ENCODE measurements around the gene SLIT3. TPM values are rescaled to one million over a fixed set of nuclear protein-coding genes. Genes with fewer than 3 reads are reported as not detected.

SLIT3 gene
- total and polyA plus RNA-seq, 10 of the 15 experiments (the other 5 are each of a cell fraction or from before 2014, with no cell fraction given): 0.05 TPM; not detected in 9

- CTCF ChIA-PET: no interaction called here
- in situ Hi-C loops (cut with MboI) (no loop called here), intact Hi-C loops (cut with micrococcal nuclease; ENCODE audit: unreplicated experiment) (no loop called here)
- Histone ChIP-seq H3K4me1 (ENCODE audit: control insufficient read depth, insufficient read depth, low read length) (no peaks in the 10 kb centered on the region), H3K4me2 (ENCODE audit: control insufficient read depth, insufficient read depth) (no peak overlapping the region), H3K79me2 (ENCODE audit: control insufficient read depth, insufficient read depth, low read length) (no peaks in the 10 kb centered on the region), H2AFZ (ENCODE audit: control insufficient read depth, low read depth, low read length) (no peak overlapping the region), H3K36me3 (ENCODE audit: control insufficient read depth in 2 of 2, insufficient read depth in 2 of 2, low read length in 1 of 2) (no peaks in the 10 kb centered on the region), H3K27me3 (replicated peaks in 1 of 2; ENCODE audit: control insufficient read depth in 2 of 2, insufficient read depth in 2 of 2, low read length in 1 of 2) (no peaks in the 10 kb centered on the region; a peak in 1 of 4 replicates), H3K4me3 (no peak overlapping the region), H3K9me3 (replicated peaks; ENCODE audit: control insufficient read depth, insufficient read depth, low read length) (no peaks in the 10 kb centered on the region), H3K9ac (ENCODE audit: control insufficient read depth, insufficient read depth, low read length) (no peak overlapping the region), H4K20me1 (ENCODE audit: control insufficient read depth, insufficient read depth) (no peaks in the 10 kb centered on the region), H3K27ac (ENCODE audit: control insufficient read depth, insufficient read depth) (no peak overlapping the region)
- no peak for TF ChIP-seq BCL3 (IDR thresholded peaks at IDR 0.05; ENCODE audit: borderline replicate concordance, insufficient read depth, low read depth, low read length, poor library complexity, severe bottlenecking)
- SMC1A ChIA-PET (ENCODE audit: uncharacterized antibody, unreplicated experiment): no interaction called here
- FAIRE-seq: no peak
- DNase-seq (ENCODE audit: low read depth, low spot score): no peak
- ATAC-seq: no peak
- 45% methylated on average over 5 of the region's 5 CpGs for WGBS (ENCODE audit: insufficient coverage, insufficient replicate concordance, low lambda C conversion rate, missing lambda C conversion rate)
- POLR2A ChIA-PET: no interaction called here
- RAD21 ChIA-PET (ENCODE audit: unreplicated experiment): no interaction called here
- no TSS peak for BruUV-seq (replicated peaks)
These were observed 44.7 kb downstream of the SLIT3 start for GRCh38 chr5:169256191-169256590.

GRCh38 chr5:169253071-169253470, 47.9 kb downstream of the SLIT3 start:
- no peak for ATAC-seq
- H2AFZ ChIP-seq (ENCODE audit: control insufficient read depth, low read depth, low read length): no peak overlapping the region
- H3K27ac ChIP-seq (ENCODE audit: control insufficient read depth, insufficient read depth): no peak overlapping the region
- TF ChIP-seq NR2F1 (conservative IDR thresholded peaks at IDR 0.05): no peak
- no peak for TF ChIP-seq TARDBP (IDR thresholded peaks at IDR 0.05; ENCODE audit: borderline replicate concordance)
- no peak for TF ChIP-seq RUNX3 (IDR thresholded peaks at IDR 0.05; ENCODE audit: low read length)
- no peak for TF ChIP-seq CBX5 (IDR thresholded peaks at IDR 0.05; ENCODE audit: low read depth)
- TF ChIP-seq PAX8 (IDR thresholded peaks at IDR 0.05): no peak
- no peak for TF ChIP-seq ELK1 (IDR thresholded peaks at IDR 0.05; ENCODE audit: low read depth, low read length)
- TF ChIP-seq USF2 (IDR thresholded peaks at IDR 0.05; ENCODE audit: borderline replicate concordance, low read depth, low read length): no peak
- TF ChIP-seq MEF2A (IDR thresholded peaks at IDR 0.05; ENCODE audit: insufficient read depth, low read depth, low read length): no peak
- no peak for TF ChIP-seq NR2C2 (IDR thresholded peaks at IDR 0.05; ENCODE audit: borderline replicate concordance, control insufficient read depth, insufficient read length, low read depth)
- no peak for TF ChIP-seq KLF5 (IDR thresholded peaks at IDR 0.05; ENCODE audit: partially characterized antibody)
- no peak for TF ChIP-seq IKZF2 (IDR thresholded peaks at IDR 0.05)
- no peak for FAIRE-seq
- no peaks in the 10 kb centered on the region for H3K4me1 ChIP-seq (ENCODE audit: control insufficient read depth, insufficient read depth, low read length)
- POLR2A ChIA-PET: no interaction called here
- no peak overlapping the region for H3K9ac ChIP-seq (ENCODE audit: control insufficient read depth, insufficient read depth, low read length)
- H3K36me3 ChIP-seq (ENCODE audit: control insufficient read depth in 2 of 2, insufficient read depth in 2 of 2, low read length in 1 of 2): no peaks in the 10 kb centered on the region
- DNase-seq (ENCODE audit: low read depth, low spot score): no peak
- CTCF ChIA-PET: no interaction called here
- no TSS peak for BruUV-seq (replicated peaks)
- WGBS (ENCODE audit: insufficient coverage, insufficient replicate concordance, low lambda C conversion rate, missing lambda C conversion rate): 0% methylated on average over 3 of the region's 3 CpGs
- no peaks in the 10 kb centered on the region for H4K20me1 ChIP-seq (ENCODE audit: control insufficient read depth, insufficient read depth)
- no peak overlapping the region for H3K4me2 ChIP-seq (ENCODE audit: control insufficient read depth, insufficient read depth)
- in situ Hi-C loops (cut with MboI) (no loop called here), intact Hi-C loops (cut with micrococcal nuclease; ENCODE audit: unreplicated experiment) (no loop called here)
- peaks cover 0 to 1% of the 10 kb centered on the region in 2 experiments; a peak in 1 of 4 replicates for H3K27me3 ChIP-seq (replicated peaks in 1 of 2; ENCODE audit: control insufficient read depth in 2 of 2, insufficient read depth in 2 of 2, low read length in 1 of 2)
- H3K4me3 ChIP-seq: no peak overlapping the region
- no peaks in the 10 kb centered on the region for H3K9me3 ChIP-seq (replicated peaks; ENCODE audit: control insufficient read depth, insufficient read depth, low read length)
- H3K79me2 ChIP-seq (ENCODE audit: control insufficient read depth, insufficient read depth, low read length): no peaks in the 10 kb centered on the region
- RAD21 ChIA-PET (ENCODE audit: unreplicated experiment): no interaction called here
- SMC1A ChIA-PET (ENCODE audit: uncharacterized antibody, unreplicated experiment): no interaction called here
